NCI-H1048 (cell line): ENCODE data around the gene LRRN3.

Experiments used
- DNase-seq: peaks from one replicate; lab custom pipeline; 2025; lab: John Stamatoyannopoulos, UW

Gene LRRN3

DNA sequence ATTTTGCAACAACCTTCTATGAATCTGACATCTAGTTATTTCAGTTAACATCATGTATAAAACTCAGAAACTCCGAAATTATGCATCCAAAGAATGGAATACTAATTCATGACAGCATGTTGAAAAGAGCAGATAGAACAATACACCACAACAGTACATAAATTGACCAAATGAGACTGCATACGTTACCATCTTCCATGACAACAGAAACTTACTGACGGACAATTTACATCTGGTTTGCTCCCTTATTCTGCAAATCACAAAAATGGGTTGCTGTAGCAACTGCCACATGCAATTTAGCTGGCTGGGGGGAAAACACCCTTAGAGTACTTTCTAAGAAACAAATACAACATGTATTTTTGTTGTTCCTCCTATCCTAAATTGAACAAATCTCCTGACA, 14.3 kb downstream of the LRRN3 start:
- DNase-seq, result no peak

DNA sequence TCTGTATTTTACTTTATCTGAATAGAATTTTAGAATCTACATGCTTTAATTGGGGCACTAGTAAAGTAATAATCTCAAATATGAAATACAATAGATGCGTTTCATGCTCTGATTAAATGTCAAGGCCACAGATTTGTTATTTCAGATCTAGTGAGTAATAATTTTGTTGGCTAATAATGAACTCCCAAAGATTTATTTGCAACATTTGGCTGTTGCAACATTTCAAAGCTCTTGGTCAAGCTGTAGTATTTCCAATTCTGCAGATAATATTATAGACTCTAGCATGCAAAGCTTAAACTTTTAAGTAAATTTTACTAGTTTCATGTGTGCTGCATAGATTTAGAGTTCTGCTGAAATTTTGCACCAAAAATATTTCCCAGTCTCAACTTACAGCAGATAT, 16.7 kb downstream of the LRRN3 start:
- no peak for DNase-seq

DNA sequence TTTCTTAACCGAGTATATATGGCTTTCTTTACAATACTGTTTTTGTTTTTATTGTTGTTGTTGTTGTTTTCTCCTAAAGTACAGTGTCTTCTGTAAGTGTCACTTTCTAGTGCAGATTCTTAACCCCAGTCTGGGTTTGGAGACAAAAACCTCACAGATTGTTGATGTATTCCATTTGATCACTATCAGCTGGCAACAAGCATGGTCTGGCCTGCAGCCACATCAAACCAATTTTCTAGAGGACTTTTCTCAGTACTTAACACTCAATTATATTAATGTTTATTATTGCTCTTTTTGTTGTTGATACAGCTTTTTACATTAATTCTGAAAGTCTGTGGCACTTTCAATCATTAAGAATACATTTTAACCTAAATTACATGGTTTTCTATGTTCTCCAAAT, 17.1 kb downstream of the LRRN3 start:
- DNase-seq, result no peak

DNA sequence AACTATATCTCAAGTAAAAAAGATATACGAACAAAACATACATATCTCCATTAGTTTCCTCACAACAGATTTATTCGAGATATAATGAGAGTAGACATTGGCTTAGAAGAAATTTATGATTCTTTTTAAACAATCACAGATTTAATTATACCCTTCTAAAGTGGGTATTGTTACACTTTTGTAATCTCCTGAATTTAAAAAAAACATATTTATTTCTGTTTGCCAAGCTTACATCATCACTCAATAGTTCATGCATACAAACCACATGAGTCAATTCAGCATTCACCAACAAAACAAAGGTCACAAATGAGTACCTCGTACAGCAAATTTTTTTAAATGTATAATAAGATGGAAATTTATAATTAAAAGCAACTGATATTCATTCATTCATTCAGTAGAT, 17.6 kb downstream of the LRRN3 start:
- DNase-seq, result no peak

DNA sequence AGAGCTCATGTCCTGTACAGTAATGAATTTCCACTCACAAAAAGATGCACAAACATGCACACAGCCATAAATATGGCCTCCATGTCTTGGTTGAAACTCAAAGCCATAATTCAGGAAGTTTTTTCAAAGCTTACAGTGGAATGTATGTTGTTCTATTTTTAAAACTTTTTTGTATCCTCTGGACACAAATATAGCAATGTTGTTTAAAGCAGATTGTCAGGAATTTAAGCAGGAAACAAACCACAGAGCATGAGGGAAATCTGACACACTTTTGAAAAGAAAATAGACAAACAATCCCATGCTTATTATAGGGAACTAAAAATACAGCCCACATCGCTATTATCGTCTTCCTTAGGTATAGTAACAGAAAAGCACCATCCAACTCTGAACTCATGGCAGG, 21.5 kb downstream of the LRRN3 start:
- no peak for DNase-seq

DNA sequence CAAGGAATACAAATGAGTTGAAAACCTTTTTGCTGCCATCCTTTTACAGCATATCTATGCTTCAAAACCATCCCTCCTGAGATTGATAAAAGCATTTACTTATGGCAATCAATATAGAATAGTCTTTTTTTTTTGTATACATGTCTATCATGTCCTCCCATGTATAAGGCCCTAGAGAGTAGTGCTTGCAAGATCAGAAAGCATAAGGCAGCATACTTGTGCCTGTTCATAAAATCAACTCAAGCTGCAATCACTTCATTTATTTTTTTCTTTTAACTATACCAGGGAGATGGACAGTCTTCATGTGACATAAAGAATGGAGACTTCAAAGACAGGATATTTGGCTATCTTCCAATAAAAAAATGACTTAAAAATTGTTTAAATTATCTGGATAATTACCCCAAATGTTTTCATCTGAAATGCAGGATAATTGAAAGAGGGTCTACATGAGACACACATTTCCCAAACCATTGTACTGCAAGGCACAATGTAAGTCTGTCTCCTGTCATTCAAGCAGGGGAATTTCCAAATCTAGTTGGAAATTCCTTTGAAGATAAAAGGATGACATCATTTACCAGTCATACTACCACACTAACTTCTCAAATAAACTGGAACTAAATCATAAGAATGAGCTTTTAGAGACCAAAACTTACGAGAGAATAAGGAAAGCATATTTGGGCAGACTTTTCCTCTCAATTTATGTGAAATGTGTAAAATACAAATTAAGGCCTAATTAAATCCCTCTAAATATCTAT, 22.5 kb downstream of the LRRN3 start:
- DNase-seq, result no peak

DNA sequence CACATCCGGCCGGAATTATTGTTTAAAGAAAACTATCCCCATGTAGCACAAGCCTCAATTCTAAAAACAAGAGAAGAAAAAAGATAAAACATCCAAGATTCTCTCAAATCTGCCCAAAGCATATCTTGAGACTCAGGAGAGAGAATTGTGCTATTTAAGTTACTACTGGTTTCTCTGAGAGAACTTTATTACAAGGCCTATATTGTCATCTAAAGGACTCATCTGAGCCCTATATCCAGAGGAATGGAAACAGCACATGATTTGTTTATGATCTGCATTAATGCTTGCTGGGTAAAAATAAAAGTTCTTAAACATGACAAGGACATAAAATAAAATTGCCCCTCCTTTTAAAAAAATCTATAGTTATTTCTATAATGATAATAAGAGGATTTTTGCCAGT, 25.0 kb downstream of the LRRN3 start:
- no peak for DNase-seq

DNA sequence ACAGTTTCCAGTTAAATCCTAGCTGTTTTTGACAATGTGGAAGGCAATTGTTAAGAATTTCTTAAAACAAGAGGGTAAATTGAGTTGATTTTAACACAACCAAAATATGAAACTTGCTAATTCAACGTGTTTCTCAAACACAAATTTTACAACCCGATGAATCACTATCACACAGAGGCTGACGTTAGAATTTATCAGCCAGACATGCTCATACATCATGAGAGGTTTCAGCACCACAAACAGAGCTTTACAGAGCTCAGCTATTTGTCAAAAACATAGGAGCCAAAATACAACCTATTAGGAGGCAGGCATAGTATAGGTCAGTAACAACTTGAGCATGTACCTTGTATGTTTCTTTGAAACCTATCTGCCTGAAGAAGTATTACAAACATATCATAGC, 36.1 kb downstream of the LRRN3 start:
- DNase-seq, result no peak

DNA sequence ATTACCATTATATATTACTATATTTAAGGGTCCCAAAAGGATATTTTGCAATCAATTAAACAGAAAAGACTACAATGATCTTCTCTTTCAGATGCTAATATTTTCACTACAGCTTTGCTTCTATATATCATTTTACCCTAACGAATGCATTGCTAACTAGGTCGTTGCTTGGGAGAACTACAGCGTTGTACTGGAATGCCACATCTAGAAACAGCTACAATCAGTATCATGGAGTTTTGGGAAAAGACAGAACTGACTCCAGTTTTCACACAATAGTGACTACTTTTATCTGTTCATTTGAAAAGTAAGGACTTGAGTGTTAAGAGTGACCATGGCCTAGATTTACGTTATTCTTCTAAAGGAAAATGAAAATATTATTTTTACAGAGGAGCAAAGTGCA, 38.5 kb downstream of the LRRN3 start:
- no peak for DNase-seq

DNA sequence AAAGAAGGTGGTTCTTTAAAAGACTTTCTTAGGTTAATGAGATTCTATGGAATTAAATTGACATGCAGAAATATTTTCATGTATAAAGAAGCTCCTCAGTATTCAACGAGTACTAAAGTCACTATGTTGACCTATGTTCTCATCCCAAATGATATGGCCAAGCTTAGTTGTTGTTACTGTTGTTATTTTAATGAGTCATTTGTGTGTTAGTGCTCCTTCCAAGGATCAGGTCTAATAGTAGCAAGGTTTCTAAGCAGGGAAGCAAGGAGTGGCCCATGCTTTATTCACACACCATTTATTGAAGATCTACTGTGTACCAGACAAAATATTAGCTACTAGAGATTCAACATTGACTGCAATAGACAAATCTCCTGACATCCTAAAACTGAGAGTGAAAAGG, 41.9 kb downstream of the LRRN3 start:
- no peak for DNase-seq

DNA sequence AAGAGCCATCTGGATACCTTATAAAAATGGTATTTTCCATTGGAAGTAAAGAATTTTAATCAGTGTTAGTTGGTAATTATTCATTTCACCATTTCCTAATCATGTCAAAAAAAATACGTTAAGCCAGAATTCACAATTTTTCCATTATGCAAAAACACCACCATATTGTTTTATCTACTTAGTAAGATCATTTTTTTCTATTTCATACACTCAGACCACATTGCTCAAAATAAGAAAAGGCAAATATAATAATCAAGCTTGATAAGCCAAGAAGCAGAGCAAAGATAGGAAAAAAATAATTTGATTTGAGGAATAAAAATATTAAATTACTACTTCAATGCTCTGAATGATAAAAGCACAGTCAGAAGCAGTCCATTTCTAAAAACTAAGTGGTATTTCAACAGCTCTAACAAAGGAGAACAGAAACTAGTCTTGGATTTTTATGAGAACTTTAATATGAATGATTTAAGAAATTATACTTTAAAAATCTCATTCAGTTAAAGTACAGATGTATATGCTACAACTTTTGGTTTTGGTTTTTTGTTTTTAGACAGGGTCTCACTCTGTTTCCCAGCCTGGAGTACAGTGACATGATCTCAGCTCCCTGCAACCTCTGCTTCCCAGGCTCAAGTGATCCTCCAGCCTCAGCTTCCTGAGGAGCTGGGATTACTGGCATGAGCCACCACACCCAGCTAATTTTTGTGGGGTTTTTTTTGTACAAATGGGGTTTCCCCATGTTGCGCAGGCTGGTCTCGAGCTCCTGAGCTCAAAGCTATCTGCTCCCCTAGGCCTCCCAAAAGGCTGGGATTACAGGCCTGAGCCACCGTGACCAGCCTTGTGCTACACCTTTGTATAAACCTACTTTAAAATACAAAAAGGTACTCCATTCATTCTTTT, 46.6 kb downstream of the LRRN3 start:
- DNase-seq, result no peak

DNA sequence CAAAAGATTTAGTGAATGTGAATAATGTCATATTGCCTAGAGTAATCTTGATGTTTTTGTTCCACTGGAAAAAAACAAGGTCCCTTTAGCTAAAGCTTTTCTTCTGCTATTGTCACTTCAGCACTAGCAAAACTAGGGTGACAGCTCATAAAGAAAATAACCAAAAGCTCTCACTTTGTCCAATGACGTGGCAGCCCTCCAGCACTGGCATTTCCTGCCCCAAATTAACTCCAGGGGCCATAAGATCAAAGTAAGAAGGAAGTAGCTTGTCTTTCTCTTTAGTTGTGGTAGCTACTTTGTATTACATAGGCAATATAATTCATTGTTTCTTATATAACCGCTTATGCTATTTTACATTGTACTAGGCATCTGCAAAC, 47.3 kb downstream of the LRRN3 start:
- DNase-seq, result no peak

DNA sequence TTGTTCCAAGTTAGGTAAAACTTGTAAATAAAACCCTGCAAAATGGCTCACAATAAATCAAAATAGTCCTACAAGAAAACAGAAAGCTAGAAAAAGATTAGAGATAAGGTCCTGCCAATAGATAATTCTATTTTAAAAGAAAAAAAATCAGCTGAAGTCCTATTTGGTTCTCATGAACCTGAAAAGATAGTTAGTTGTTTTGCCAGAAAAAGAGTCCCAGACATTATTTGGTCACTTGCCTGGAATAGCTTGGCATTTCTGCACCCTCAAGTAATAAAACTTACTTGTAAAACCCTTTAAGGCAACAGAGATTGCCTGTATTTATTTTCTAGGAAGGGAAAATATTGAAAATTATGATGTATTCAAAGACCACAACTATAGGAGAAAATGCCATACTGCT, 47.7 kb downstream of the LRRN3 start:
- no peak for DNase-seq

DNA sequence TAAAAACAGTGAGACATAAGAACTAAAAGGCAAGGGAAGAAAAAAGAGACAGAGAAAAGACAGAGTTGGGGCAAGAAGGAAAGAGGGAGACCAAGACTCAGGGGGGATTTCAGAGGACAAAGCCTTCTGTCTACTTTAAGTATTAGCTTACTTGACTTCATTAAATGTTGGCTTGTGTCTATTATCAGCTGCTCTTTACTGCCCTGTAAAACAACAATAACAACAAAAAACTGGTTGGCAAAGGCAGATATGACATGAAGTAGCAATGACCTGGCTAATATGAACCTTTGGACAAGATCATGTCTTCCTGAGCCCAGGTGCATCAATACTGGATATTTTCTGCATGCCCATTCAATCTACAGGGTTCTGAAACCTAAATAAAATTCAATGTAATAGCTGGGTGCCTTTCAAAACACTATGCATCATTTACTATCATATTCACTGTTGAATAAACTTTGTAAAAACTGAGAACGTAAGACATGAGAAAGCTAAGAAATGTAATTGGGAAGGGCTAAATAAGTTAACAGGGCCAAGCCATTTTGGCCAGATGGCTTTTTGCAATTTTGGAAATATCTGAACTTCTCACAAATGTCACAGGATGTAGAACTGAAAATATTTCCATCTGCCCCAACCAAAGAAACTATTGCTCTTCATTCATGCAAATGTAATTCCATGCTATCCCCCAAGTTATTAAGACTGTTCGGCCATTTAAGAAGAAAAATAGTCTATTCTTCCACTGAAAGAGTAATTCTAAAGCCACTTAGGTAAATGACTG, 49.4 kb downstream of the LRRN3 start:
- no peak for DNase-seq

DNA sequence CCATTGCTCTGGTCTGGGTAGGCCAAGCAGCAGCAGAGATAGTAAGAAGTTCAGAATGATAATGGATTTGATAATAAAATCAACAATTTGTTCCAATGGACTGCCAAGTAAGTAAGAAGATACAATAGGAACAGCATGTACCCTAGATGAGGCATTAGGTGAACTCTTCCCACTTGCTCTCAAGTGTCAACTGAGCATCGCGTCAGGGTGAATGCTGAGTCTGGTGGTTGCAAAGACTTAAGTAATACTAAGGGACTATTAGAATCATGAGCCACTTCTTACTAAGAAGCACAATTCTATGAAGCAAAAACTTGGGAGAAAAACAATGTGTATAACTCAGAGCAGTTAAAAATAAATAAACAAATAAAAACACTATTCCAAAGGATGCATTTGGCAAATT, 54.5 kb downstream of the LRRN3 start:
- DNase-seq, result no peak

DNA sequence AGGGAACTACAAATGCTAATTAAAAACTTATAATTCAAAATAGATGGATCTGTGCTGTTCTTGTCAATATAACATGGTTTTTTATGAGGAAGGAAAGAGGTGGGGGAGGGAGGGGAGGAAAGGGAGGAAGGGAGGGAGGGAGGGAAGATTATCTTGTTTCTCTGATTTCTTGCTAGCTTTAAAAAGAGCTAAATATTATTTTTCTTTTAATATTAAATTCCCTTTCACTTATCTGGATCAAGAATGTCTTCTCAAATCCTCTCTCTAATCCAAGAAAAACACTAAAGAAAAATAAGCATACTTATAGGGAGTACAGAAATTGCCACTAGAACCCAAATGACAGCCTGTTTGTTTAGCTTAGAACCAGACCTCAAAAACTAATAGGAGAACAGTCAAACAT, 55.2 kb downstream of the LRRN3 start:
- DNase-seq, result no peak

DNA sequence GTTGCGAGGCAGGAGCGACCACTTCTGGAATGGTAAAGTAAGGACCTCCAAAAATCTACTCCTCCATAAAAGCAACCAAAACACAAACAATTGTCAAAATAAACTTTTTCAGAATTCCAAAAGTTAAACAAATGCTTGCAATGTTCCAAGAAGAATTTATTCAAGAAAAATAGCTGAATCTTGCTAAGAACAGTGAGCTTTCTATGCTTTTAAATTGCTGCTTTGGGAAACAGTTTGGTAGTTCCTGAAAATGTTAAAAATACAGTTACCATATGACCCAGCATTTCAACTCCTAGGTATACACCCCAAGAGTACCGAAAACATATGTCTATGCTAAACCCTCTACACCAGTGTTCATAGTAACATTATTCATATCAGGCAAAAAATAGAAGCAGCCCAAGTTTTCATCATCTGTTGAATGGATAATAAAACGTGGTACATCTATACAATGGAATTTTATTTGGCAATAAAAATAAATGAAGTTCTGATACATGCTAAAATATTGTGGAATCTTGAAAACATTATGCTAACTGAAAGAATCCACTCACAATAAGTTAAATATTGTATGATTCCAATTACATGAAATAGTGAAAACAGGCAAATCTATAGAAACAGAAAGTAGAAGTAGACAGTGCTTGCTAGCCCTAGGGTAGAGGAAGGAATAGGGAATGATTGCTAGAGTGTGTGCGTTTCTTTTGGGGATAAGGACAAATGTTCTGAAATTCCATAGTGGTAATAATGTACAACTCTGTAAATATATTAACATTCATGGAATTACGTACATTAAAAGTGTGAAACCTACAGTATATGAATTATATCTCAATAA, 57.0 kb downstream of the LRRN3 start:
- DNase-seq, result no peak

DNA sequence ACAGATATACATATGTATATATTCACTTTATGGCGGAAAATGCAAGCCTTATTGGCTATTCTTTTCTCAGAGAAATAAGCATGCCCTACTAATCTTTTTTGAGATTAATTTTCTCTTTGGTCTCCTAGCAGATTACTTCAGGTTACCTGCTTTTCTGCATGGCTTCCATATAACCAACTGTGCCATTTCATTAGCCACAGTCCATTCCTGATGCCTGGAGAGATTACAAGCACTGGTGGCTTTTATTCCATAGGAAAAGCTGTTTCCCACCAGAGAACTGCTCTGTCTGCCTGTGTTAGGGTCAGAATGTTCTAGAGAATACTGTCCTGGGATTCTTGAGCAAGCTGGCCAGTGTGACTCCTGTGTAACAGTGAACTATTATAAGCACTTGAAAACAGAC, 59.8 kb downstream of the LRRN3 start:
- no peak for DNase-seq

DNA sequence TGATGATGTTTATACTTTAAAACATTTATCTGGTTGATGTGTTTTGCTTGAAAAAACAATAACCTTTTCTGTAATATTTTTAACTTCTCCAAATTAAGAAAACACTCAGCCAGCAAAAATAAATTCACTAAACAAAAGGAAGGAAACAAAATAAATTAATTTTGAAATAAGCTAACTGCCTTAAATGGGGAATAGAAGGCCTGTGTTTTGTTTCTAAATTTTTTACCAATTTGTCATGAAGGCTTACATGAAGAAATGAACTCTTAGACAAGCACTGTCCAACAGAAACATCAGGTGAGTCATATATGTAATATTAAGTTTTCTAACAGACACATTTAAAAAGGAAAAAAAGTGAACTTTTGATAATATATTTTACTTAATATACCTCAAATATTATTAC, 68.5 kb downstream of the LRRN3 start:
- no peak for DNase-seq

DNA sequence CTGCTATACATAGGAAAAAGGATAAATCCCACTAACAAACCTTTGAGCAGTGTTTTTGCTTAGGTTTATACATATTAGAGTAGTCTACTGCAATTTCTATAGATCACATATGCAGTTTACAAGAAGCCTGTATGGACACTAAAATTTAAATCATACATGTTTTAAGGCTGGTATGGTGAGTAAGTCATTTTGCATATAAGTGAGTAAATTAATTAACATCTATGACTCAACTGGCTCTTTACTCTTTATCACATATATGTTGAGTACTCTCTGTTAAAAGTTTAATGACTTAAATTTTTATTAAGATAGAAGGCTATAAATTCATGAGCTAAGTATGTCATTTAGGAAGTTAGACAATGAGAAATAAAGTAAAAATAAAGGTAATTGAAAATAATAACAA, 69.4 kb downstream of the LRRN3 start:
- no peak for DNase-seq

DNA sequence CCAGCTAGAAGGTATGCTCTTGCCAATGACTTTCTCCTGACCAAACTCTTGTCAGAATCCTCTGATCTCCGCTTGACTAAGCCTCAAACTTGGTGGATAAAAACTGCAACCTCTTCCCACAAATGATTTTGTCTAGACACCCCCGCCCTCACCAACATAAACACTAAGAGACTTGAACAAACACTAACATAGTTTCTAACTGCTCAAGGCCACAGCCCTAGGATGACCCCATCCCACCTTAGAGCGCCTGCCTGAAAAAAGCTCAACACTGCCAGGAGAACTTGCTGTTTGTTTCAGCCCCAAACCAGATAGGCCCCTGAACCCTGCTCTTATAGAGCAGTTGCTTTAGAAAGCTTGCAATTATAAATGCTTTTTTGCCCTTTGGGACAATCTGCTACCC, 71.8 kb downstream of the LRRN3 start:
- no peak for DNase-seq

DNA sequence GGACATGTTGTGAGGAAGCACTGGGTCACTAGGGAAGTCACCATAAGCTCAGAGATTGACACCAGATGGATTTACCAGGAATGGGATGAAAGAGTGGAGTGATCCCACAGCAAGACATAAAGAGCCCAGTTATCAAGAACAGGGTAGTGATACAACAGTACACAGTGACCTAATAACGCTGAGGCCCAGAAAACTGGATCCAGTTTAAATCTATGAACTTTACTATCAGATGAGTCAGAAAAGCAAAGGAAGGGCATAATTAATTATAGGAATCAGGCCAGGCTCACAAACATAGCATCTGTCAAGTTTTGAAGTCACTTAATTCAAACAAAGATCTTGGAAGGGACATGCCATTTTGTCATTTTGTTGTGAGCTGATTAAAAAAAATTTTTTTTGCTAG, 73.5 kb downstream of the LRRN3 start:
- DNase-seq, result no peak
